ENCODE data around the gene MKKS.

The MKKS gene

DNA sequence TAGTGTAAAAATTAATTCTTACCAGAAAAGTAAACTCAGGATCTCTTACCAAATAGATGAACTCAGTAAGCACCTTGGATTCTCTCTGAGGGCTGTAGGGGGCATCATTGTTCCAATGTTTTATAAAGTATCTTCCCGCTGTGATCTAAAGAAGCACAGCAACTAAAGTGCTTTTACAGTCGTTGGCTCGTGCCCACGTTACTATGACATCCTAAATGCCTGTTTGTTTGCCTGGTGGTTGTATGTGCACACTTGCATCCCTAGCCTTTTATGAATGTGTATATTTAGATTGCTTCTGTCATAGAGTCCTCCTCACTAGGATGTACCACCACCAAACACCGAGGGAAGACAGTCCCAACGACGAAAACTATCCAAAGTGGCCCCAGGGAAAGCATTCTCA, 35.6 kb upstream of the MKKS start:
- no peak overlapping the region for H3K4me3 ChIP-seq (ENCODE audit: low read depth, low read length)
- peak; percentile 64; the same call in 1 of the 2 replicates for TF ChIP-seq MYC (IDR thresholded peaks at IDR 0.05; ENCODE audit: low read depth, low read length)
- no peak for TF ChIP-seq POLR2A (IDR thresholded peaks at IDR 0.05; ENCODE audit: extremely low read depth, insufficient read length)
- TF ChIP-seq, protein P1, sequence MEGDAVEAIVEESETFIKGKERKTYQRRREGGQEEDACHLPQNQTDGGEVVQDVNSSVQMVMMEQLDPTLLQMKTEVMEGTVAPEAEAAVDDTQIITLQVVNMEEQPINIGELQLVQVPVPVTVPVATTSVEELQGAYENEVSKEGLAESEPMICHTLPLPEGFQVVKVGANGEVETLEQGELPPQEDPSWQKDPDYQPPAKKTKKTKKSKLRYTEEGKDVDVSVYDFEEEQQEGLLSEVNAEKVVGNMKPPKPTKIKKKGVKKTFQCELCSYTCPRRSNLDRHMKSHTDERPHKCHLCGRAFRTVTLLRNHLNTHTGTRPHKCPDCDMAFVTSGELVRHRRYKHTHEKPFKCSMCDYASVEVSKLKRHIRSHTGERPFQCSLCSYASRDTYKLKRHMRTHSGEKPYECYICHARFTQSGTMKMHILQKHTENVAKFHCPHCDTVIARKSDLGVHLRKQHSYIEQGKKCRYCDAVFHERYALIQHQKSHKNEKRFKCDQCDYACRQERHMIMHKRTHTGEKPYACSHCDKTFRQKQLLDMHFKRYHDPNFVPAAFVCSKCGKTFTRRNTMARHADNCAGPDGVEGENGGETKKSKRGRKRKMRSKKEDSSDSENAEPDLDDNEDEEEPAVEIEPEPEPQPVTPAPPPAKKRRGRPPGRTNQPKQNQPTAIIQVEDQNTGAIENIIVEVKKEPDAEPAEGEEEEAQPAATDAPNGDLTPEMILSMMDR (IDR thresholded peaks at IDR 0.05; ENCODE audit: low read depth, low read length) = peak; percentile 73
- TF ChIP-seq, protein P2, sequence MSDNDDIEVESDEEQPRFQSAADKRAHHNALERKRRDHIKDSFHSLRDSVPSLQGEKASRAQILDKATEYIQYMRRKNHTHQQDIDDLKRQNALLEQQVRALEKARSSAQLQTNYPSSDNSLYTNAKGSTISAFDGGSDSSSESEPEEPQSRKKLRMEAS (IDR thresholded peaks at IDR 0.05; ENCODE audit: low read depth, low read length) = peak; percentile 62
- DNase-seq (ENCODE audit: low read depth) = peak; percentile 93

DNA sequence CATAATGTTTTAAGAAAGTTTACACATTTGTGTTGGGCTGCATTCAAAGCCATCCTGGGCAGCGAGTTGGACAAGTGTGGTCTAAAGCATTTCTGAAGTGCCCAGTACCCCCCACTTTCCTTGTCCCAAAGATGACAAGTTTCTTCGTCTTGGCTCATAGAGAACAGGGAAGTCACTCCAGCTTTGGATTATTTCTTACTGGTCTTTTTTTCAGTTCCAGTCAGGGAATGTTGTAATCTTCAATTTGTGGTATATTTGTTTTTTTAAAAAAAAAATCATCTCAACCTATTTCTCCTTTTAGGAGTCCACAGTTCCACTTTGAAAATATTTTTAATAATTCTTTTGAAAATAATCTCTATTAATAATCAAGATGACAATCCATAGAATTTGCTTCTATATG, 35.0 kb upstream of the MKKS start:
- H3K4me3 ChIP-seq (ENCODE audit: low read depth, low read length) = no peak overlapping the region
- TF ChIP-seq, protein P1 (IDR thresholded peaks at IDR 0.05; ENCODE audit: low read depth, low read length) = no peak
- no peak for TF ChIP-seq POLR2A (IDR thresholded peaks at IDR 0.05; ENCODE audit: extremely low read depth, insufficient read length)
- TF ChIP-seq MYC (IDR thresholded peaks at IDR 0.05; ENCODE audit: low read depth, low read length) = no peak
- TF ChIP-seq, protein P2 (IDR thresholded peaks at IDR 0.05; ENCODE audit: low read depth, low read length) = no peak
- no peak for DNase-seq (ENCODE audit: low read depth)

DNA sequence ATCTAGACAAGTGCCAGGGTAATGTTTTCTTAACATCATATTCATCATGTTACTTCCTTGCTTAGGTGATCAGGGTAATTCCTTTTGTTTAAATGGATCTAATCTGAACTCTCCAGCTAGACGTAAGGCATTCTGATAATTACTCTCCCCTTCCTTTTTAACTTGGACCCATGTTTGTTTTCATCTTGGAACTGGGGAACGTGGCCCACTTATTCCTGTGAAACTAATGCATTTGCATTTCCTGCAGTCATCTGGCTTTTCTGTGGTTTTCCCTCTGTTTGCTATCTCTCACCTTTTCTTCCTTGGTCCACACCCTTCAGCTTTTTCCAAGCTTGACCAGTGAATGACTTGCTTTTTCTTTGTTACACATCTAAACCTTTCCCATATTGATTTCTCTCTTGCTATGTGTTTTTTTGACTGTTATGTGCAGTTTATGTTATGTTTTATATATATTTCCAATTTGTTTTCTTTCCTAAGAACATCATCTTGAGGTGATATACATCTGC, 34.4 kb upstream of the MKKS start:
- TF ChIP-seq, protein P1 (IDR thresholded peaks at IDR 0.05; ENCODE audit: low read depth, low read length) = no peak
- no peak for TF ChIP-seq POLR2A (IDR thresholded peaks at IDR 0.05; ENCODE audit: extremely low read depth, insufficient read length)
- no peak for TF ChIP-seq MYC (IDR thresholded peaks at IDR 0.05; ENCODE audit: low read depth, low read length)
- TF ChIP-seq, protein P2 (IDR thresholded peaks at IDR 0.05; ENCODE audit: low read depth, low read length) = no peak

DNA sequence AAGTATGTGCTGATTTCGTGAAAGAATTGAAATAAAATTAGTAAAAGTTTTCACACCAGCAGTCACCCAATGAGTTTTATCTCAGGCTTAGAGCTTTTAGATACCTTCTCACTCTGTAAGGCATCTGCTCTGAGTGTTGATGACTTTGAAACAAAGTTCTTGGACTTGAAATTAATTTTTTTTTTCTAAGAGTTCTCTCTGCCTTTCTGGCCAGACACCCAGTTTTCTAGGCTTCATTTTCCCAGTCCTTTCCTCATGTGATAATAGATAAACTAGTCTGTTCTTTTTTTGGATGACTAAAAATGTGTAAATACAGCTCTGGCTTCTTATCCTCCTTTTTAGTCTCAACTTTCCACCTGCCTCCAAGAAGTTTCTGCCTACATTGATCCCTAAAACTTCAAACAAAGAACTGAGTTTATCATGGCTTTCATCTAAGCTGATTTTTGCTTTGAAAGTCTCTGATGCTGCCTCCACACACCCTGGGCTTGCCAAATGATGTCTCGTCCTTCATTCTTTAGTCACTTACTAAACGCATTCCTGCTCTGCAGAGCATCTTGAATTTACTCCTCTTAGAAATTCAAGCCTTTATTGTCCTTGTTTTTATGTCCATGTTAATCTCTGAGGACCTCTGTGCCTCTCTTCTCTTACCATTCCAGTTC, 33.8 kb upstream of the MKKS start:
- TF ChIP-seq MYC (IDR thresholded peaks at IDR 0.05; ENCODE audit: low read depth, low read length) (no peak), POLR2A (IDR thresholded peaks at IDR 0.05; ENCODE audit: extremely low read depth, insufficient read length) (no peak)
- TF ChIP-seq, protein P2 (IDR thresholded peaks at IDR 0.05; ENCODE audit: low read depth, low read length) = no peak
- TF ChIP-seq, protein P1 (IDR thresholded peaks at IDR 0.05; ENCODE audit: low read depth, low read length) = no peak
- H3K4me3 ChIP-seq (ENCODE audit: low read depth, low read length) = no peak overlapping the region
- DNase-seq (ENCODE audit: low read depth) = no peak

More for the DNA sequence above, 34.4 kb upstream of the MKKS start:
- no peak overlapping the region for H3K4me3 ChIP-seq (ENCODE audit: low read depth, low read length)
- DNase-seq (ENCODE audit: low read depth) = no peak

DNA sequence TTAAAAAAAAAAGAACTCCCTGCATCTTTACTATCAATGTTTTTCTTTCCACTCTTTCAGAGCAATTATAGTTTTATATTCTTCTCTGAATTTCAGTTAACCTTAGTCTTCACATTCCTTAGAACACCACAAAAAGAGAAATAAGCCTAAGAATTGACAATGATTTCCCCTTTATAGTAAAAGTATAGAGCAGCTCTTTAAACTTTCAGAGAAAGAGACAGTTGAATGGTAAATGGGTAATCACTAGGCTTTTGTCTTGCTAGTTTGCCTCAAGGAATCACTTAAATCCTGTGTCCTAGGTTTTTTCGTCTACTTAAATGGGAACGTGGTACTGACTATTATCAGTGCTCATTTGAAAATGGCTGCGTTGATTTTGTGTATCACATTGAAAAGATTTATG, 32.8 kb upstream of the MKKS start:
- H3K4me3 ChIP-seq (ENCODE audit: low read depth, low read length) = no peak overlapping the region

More for the DNA sequence above, 32.8 kb upstream of the MKKS start:
- TF ChIP-seq, protein P2 (IDR thresholded peaks at IDR 0.05; ENCODE audit: low read depth, low read length) = no peak
- TF ChIP-seq, protein P1 (IDR thresholded peaks at IDR 0.05; ENCODE audit: low read depth, low read length) = no peak
- TF ChIP-seq MYC (IDR thresholded peaks at IDR 0.05; ENCODE audit: low read depth, low read length) = no peak
- TF ChIP-seq POLR2A (IDR thresholded peaks at IDR 0.05; ENCODE audit: extremely low read depth, insufficient read length) = no peak
- DNase-seq (ENCODE audit: low read depth) = no peak

Measured in NB4 (cell line).